HepG2 (cell line): Measurements from ENCODE around the gene MPG. TPM values are rescaled to one million over a fixed set of nuclear protein-coding genes. Genes with fewer than 3 reads are reported as not detected.

Experiments
- HDAC2 ChIP-seq: sonication (generic); formaldehyde crosslinking; IDR thresholded peaks from 2 replicates; pipeline ENCODE4 v1.4.0; 2020; ENCODE audit warnings: missing genetic modification reagents
- KAT7 ChIP-seq: IDR thresholded peaks from 2 replicates; pipeline ENCODE4 v1.6.1; 2018; ENCODE audit warnings: borderline replicate concordance, missing compliant biosample characterization
- RELA ChIP-seq: sonication (generic); formaldehyde crosslinking; IDR thresholded peaks from 2 replicates; pipeline ENCODE4 v1.4.0; 2020; ENCODE audit warnings: missing genetic modification reagents
- SIX4 ChIP-seq: sonication (generic); formaldehyde crosslinking; IDR thresholded peaks from 2 replicates; pipeline ENCODE4 v1.4.0; 2020; ENCODE audit warnings: missing genetic modification reagents
- THAP11 ChIP-seq: IDR thresholded peaks from 2 replicates; pipeline ENCODE4 v1.6.1; 2016; ENCODE audit warnings: missing biosample characterization, missing genetic modification reagents
- ZNF10 ChIP-seq: sonication (generic); formaldehyde crosslinking; IDR thresholded peaks from 2 replicates; pipeline ENCODE4 v1.4.0; 2020; ENCODE audit warnings: mild to moderate bottlenecking, low read depth, missing genetic modification reagents, borderline replicate concordance
- ZNF17 ChIP-seq: sonication (generic); formaldehyde crosslinking; IDR thresholded peaks from 2 replicates; pipeline ENCODE4 v1.5.0; 2020; ENCODE audit warnings: mild to moderate bottlenecking, missing genetic modification reagents
- ZNF20 ChIP-seq: sonication (generic); formaldehyde crosslinking; IDR thresholded peaks from 2 replicates; pipeline ENCODE4 v1.4.0; 2020; ENCODE audit warnings: mild to moderate bottlenecking, moderate library complexity, missing genetic modification reagents
- ZNF256 ChIP-seq: sonication (generic); formaldehyde crosslinking; conservative IDR thresholded peaks from 2 replicates; pipeline ENCODE4 v1.4.0; 2020; ENCODE audit warnings: missing genetic modification reagents
- ZNF333 ChIP-seq: sonication (generic); formaldehyde crosslinking; IDR thresholded peaks from 2 replicates; pipeline ENCODE4 v1.4.0; 2020; ENCODE audit warnings: mild to moderate bottlenecking, missing genetic modification reagents, borderline replicate concordance
- ZNF577 ChIP-seq: sonication (generic); formaldehyde crosslinking; IDR thresholded peaks from 2 replicates; pipeline ENCODE4 v1.4.0; 2020; ENCODE audit warnings: mild to moderate bottlenecking, low read depth, missing genetic modification reagents, borderline replicate concordance
- ZSCAN9 ChIP-seq: IDR thresholded peaks from 2 replicates; pipeline ENCODE4 v1.6.1; 2016; ENCODE audit warnings: borderline replicate concordance
- polyA plus RNA-seq, 8 experiments: library from polyadenylated mRNA; depleted of rRNA in 3 of 8; stranded (reverse) in 7 of 8; unstranded in 1 of 8; fragments of >200 nt; fragmentation: Illumina TruSeq in 4 of 8; extraction: Trizol in 4 of 8; gene quantifications; 2 replicates each; pipeline versions ENCODE4 v1.2.1 to v1.2.3, GENCODE V29; 2011 to 2016; ENCODE audit warnings: low read depth in 4 of 8, missing spikeins in 1 of 8, mixed read lengths in 1 of 8; ENCODE audit not compliant: insufficient read depth in 1 of 8
- total RNA-seq, 5 experiments: library from RNA; depleted of rRNA; stranded (reverse); fragments of >200 nt; fragmentation: Illumina TruSeq; extraction: Trizol; gene quantifications; 2 replicates each; pipeline ENCODE4 v1.2.3, GENCODE V29; 2016; ENCODE audit warnings: low read depth in 1 of 5
- TF ChIP-seq, protein P1 (sequence below), 2 experiments: sonication (generic) in 1 of 2; formaldehyde crosslinking in 1 of 2; IDR thresholded peaks; 2 replicates each; pipeline versions ENCODE4 v1.4.0 to v1.6.1; 2016 to 2020; ENCODE audit warnings: borderline replicate concordance in 1 of 2, low read depth in 1 of 2, mild to moderate bottlenecking in 1 of 2, missing genetic modification reagents in 1 of 2
- TF ChIP-seq, protein P2 (sequence below): sonication (generic); formaldehyde crosslinking; IDR thresholded peaks from 2 replicates; pipeline ENCODE4 v1.4.0; 2020; ENCODE audit warnings: mild to moderate bottlenecking, missing genetic modification reagents
- TF ChIP-seq, protein P3 (sequence below): sonication (generic); formaldehyde crosslinking; IDR thresholded peaks from 2 replicates; pipeline ENCODE4 v1.5.1; 2020; ENCODE audit warnings: missing genetic modification reagents, mild to moderate bottlenecking, borderline replicate concordance
- TF ChIP-seq, protein P4 (sequence below): sonication (generic); formaldehyde crosslinking; IDR thresholded peaks from 2 replicates; pipeline ENCODE4 v1.8.0; 2022; ENCODE audit warnings: missing genetic modification reagents, mild to moderate bottlenecking, moderate library complexity, borderline replicate concordance

The MPG gene
- total and polyA plus RNA-seq, 2 of the 13 experiments (the other 11 are each of a cell fraction or from before 2014, with no cell fraction given) = 59.1 to 62.5 TPM

DNA sequence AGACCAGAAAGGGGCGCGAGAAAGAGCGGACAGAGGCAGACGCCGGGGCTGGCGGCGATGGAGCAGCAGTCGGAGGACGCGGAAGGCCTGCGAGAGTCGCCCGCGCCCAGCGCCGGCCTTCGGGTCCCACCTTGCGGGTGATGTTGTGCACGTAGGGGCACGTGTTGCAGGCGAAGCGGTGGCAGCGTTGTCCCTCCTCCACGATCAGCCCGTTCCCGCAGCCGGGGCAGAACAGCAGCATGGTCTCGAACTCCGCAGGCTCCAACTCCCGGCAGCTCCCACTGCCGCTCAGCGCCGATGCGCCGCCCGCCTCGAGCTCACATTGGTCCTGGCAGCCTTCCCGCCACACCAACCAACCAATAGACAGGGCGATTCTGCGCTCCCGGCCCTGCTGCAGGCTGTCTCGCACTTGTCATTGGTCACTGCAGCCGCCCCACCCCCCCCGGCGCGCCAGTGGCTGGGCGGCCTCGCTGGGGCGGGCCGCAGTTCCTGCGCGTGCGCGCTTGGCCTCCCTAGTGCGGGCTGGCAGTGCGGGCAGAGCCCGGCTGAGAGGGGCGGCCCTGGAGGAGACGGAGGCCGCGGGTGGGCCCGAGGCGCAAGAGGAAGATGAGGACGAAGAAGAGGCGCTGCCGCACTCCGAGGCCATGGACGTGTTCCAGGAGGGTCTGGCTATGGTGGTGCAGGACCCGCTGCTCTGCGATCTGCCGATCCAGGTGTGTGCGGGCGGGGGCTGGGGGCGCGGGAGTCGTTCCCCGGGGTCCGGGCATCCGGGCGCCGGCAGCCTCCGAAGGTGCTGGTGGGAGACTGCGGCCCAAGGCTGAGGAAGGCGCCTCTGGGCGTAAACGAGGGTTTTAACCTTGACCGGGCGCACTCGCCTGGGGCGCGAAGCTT is 24.4 kb upstream of the MPG start, which contains the start of the genes POLR3K and SNRNP25 (continued):
- no peak for TF ChIP-seq ZNF577
- TF ChIP-seq, protein P1, sequence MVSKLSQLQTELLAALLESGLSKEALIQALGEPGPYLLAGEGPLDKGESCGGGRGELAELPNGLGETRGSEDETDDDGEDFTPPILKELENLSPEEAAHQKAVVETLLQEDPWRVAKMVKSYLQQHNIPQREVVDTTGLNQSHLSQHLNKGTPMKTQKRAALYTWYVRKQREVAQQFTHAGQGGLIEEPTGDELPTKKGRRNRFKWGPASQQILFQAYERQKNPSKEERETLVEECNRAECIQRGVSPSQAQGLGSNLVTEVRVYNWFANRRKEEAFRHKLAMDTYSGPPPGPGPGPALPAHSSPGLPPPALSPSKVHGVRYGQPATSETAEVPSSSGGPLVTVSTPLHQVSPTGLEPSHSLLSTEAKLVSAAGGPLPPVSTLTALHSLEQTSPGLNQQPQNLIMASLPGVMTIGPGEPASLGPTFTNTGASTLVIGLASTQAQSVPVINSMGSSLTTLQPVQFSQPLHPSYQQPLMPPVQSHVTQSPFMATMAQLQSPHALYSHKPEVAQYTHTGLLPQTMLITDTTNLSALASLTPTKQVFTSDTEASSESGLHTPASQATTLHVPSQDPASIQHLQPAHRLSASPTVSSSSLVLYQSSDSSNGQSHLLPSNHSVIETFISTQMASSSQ (IDR thresholded peaks at IDR 0.05; ENCODE audit: low read depth) = no peak
- TF ChIP-seq, protein P1 (CRISPR knock-in tag; IDR thresholded peaks at IDR 0.05; ENCODE audit: borderline replicate concordance) = no peak
- TF ChIP-seq, protein P2, sequence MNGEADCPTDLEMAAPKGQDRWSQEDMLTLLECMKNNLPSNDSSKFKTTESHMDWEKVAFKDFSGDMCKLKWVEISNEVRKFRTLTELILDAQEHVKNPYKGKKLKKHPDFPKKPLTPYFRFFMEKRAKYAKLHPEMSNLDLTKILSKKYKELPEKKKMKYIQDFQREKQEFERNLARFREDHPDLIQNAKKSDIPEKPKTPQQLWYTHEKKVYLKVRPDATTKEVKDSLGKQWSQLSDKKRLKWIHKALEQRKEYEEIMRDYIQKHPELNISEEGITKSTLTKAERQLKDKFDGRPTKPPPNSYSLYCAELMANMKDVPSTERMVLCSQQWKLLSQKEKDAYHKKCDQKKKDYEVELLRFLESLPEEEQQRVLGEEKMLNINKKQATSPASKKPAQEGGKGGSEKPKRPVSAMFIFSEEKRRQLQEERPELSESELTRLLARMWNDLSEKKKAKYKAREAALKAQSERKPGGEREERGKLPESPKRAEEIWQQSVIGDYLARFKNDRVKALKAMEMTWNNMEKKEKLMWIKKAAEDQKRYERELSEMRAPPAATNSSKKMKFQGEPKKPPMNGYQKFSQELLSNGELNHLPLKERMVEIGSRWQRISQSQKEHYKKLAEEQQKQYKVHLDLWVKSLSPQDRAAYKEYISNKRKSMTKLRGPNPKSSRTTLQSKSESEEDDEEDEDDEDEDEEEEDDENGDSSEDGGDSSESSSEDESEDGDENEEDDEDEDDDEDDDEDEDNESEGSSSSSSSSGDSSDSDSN (CRISPR knock-in tag) = peak; percentile 87
- TF ChIP-seq ZSCAN9 (CRISPR knock-in tag) = no peak
- TF ChIP-seq, protein P3, sequence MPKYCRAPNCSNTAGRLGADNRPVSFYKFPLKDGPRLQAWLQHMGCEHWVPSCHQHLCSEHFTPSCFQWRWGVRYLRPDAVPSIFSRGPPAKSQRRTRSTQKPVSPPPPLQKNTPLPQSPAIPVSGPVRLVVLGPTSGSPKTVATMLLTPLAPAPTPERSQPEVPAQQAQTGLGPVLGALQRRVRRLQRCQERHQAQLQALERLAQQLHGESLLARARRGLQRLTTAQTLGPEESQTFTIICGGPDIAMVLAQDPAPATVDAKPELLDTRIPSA (CRISPR knock-in tag) = peak; percentile 69; the same call in 1 of the 2 replicates
- no peak for TF ChIP-seq SIX4 (CRISPR knock-in tag)
- no peak for TF ChIP-seq ZNF17 (CRISPR knock-in tag)
- TF ChIP-seq KAT7 = peak; percentile 77; the same call in 1 of the 2 replicates
- 0 out of 2 replicates have a peak, but pooled peaks have one; percentile 7 for TF ChIP-seq ZNF256 (CRISPR knock-in tag)
- TF ChIP-seq ZNF10 = no peak
- no peak for TF ChIP-seq RELA (CRISPR knock-in tag)
- TF ChIP-seq ZNF20 = no peak
- peak; percentile 69; the same call in 1 of the 2 replicates for TF ChIP-seq ZNF333 (CRISPR knock-in tag)
- peak; percentile 67; the same call in 1 of the 2 replicates for TF ChIP-seq THAP11 (CRISPR knock-in tag)
- TF ChIP-seq, protein P4, sequence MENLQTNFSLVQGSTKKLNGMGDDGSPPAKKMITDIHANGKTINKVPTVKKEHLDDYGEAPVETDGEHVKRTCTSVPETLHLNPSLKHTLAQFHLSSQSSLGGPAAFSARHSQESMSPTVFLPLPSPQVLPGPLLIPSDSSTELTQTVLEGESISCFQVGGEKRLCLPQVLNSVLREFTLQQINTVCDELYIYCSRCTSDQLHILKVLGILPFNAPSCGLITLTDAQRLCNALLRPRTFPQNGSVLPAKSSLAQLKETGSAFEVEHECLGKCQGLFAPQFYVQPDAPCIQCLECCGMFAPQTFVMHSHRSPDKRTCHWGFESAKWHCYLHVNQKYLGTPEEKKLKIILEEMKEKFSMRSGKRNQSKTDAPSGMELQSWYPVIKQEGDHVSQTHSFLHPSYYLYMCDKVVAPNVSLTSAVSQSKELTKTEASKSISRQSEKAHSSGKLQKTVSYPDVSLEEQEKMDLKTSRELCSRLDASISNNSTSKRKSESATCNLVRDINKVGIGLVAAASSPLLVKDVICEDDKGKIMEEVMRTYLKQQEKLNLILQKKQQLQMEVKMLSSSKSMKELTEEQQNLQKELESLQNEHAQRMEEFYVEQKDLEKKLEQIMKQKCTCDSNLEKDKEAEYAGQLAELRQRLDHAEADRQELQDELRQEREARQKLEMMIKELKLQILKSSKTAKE = peak; percentile 48; the same call in 1 of the 2 replicates
- TF ChIP-seq HDAC2 = no peak
